Embryonic facial prominence (tissue), 1 donor: ENCODE data around the gene TIGD3.

Source experiments
- DNase-seq: peaks from one replicate; pipeline ENCODE4 v3.0.0-alpha.2; 2016; ENCODE audit errors: extremely low spot score

TIGD3 gene, protein sequence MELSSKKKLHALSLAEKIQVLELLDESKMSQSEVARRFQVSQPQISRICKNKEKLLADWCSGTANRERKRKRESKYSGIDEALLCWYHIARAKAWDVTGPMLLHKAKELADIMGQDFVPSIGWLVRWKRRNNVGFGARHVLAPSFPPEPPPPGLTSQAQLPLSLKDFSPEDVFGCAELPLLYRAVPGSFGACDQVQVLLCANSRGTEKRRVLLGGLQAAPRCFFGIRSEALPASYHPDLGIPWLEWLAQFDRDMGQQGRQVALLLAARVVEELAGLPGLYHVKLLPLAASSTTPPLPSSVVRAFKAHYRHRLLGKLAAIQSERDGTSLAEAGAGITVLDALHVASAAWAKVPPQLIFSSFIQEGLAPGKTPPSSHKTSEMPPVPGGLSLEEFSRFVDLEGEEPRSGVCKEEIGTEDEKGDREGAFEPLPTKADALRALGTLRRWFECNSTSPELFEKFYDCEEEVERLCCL

GRCh38 chr11:65354265-65355012 lies at the start of gene TIGD3:
TSS of gene TIGD3 (plus strand) at chr11:65354751. CDS start at chr11:65355809, 1,058 bp downstream.
- DNase-seq, result peak; percentile 87

- no peak for DNase-seq
These were observed 48.9 kb upstream of the TIGD3 start for GRCh38 chr11:65305501-65306268.

GRCh38 chr11:65307298-65308229 lies 47.0 kb upstream of the TIGD3 start:
- DNase-seq, result no peak

- DNase-seq, result no peak
These were observed 46.2 kb upstream of the TIGD3 start for GRCh38 chr11:65308281-65308891.

GRCh38 chr11:65309006-65309405 lies 45.5 kb upstream of the TIGD3 start:
- no peak for DNase-seq

DNA sequence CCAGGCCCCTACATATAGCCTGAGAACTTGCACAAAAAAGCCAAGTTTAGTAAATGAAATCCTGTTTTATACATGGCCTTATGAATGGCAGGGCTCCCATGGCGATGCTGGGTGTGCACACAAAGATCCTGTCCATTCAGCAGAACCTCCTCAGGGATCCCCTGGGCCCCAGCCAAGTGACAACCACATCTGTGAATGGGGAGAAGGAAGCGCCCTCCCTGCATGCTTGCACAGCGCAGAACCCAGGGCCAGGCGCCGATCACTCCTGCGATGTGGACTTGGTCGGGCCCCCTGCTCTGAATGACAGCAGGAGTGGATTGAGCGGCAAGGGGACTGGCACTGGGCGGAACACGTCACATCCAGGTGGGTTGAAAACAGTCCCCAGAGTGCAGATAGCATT lies 44.3 kb upstream of the TIGD3 start:
- DNase-seq, result no peak

- no peak for DNase-seq
These were observed 43.8 kb upstream of the TIGD3 start for GRCh38 chr11:65310736-65311135.

DNA sequence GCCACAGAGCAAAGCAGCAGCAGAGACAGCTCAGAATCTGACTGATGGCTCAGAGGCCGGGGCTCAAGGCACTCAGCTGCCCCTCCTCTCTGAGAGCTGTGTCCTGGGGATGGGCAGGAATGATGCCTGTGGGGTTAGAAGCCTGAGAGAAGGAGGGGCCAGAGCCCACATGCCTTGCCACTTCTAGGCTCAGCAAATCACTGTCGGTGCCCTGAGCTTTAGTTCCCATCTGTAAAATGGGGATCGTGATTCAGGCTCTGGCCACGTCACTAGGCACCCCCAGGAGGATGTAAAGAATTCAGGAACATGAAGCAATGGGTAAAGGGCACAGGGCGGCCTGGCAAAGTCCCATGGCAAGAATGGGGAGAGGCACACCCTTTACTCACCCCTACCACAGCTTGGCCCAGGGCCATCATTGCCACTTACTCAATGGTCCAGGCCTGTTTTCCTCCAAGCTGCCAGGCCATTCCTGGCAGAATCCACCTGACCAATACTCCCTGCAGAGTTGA lies 43.3 kb upstream of the TIGD3 start:
- no peak for DNase-seq

DNA sequence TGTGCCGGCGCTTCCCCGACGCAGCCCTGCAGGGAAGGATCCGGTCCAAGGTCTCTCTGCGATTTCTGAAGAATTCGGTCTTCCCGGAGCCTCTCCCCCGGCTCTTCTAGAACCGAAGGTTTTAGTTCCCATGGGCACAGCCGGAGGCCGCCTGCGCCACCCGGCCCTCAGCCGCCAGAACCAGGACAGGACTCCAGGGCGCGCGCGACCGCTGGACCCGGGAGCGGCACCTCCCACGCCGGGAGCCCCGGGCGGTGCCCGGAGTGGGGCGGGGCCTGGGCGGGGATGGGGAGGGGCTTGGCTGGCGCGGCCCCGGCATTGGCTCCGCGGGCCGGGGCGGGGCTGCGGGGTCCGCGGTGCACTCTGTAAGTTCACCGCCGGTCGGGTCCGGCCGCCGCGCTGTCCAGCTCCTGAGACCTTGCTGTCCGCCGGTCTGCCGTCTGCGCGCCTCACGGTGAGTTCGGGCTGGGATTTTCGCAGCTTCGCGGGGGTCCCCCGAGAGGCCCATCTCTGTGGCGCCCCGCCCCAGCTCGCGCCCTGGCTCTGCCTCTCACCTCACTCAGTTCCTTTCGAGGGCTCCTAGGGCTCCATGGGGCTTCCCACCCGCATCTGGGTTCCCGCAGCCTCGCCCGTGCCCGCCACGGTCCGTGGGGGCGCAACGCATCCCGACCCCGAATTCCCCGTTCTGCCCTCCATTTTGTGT lies 39.9 kb upstream of the TIGD3 start, which contains the start of gene CDC42EP2:
CDC42EP2 (plus strand) TSS at position 366 of the 703 bp plus-strand sequence. CDS start 6,033 bp downstream, outside the sequence.
- no peak for DNase-seq

- peak; percentile 51 for DNase-seq
These were observed 39.2 kb upstream of the TIGD3 start for GRCh38 chr11:65315204-65315865.

- no peak for DNase-seq
These were observed 38.7 kb upstream of the TIGD3 start for GRCh38 chr11:65315866-65316226.

- peak; percentile 42 for DNase-seq
These were observed 38.1 kb upstream of the TIGD3 start for GRCh38 chr11:65316227-65317024.

GRCh38 chr11:65317025-65317786 lies 37.3 kb upstream of the TIGD3 start:
- DNase-seq, result no peak

DNA sequence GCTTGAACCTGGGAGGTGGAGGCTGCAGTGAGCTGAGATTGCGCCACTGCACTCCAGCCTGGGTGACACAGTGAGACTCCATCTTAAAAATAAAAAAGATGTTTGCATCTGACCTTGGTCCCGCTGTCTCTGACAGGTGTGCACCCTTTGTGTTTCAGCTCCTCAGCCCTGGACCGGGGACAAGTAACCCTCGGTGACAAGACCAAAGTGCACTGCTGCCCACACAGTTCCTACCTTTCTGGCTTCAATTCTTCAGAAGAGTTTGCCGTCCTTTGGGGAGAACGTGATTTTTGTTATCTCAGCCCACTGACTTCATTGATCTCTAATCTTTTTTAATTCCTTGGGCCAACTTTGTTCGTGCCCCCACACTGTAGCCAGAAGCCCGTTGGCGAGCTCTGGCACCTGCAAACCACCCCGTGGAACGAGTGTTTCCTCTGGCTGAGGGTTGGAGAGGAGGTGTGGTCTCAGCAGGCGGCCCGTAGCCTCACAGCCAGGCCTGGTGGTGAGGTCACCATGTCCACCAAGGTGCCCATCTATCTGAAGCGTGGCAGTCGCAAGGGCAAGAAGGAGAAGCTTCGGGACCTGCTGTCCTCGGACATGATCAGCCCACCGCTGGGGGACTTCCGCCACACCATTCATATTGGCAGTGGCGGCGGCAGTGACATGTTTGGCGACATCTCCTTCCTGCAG lies 34.0 kb upstream of the TIGD3 start:
- no peak for DNase-seq

DNA sequence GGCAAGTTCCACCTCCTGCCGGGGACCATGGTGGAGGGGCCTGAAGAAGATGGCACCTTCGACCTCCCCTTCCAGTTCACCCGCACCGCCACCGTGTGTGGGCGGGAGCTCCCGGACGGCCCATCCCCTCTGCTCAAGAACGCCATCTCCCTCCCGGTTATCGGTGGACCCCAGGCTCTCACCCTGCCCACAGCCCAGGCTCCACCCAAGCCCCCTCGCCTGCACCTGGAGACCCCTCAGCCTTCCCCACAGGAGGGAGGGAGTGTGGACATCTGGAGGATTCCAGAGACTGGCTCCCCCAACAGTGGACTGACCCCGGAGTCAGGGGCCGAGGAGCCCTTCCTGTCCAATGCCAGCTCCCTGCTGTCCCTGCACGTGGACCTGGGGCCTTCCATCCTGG lies 33.5 kb upstream of the TIGD3 start:
- no peak for DNase-seq

- DNase-seq, result no peak
These were observed 32.6 kb upstream of the TIGD3 start for GRCh38 chr11:65321828-65322485.
